Ascending aorta (tissue), 2 donors: ENCODE data around the gene KY. TPM values are rescaled to one million over a fixed set of nuclear protein-coding genes. Genes with fewer than 3 reads are reported as not detected.
A peak's percentile ranks its signal among the peaks of the same experiment; 100 is the strongest.

Source experiments
- DNase-seq, 2 donors: peaks; one replicate each; pipeline ENCODE4 v3.0.0-alpha.2; 2019; ENCODE audit warnings: low spot score in 2 of 2
- H3K27ac ChIP-seq, 2 donors: fragments of 200-600 bp; sonication (generic); one replicate each; pipeline ENCODE4 v1.5.1; 2016 to 2017; ENCODE audit warnings: mild to moderate bottlenecking in 1 of 2
- H3K27me3 ChIP-seq: fragments of 200-600 bp; sonication (generic); one replicate; pipeline ENCODE4 v1.5.1; 2017
- H3K36me3 ChIP-seq, 2 donors: fragments of 200-600 bp; sonication (generic); one replicate each; pipeline ENCODE4 v1.5.1; 2016
- H3K4me1 ChIP-seq, 2 donors: fragments of 200-600 bp; sonication (generic); one replicate each; pipeline ENCODE4 v1.5.1; 2016 to 2017; ENCODE audit warnings: mild to moderate bottlenecking in 1 of 2
- H3K4me3 ChIP-seq, 2 donors: fragments of 200-600 bp; sonication (generic); one replicate each; pipeline ENCODE4 v1.5.1; 2016 to 2017; ENCODE audit warnings: mild to moderate bottlenecking in 1 of 2
- H3K9me3 ChIP-seq, 2 donors: fragments of 200-600 bp; sonication (generic); one replicate each; pipeline ENCODE4 v1.5.1; 2016
- intact Hi-C: fragments of 100-400 bp; cut with DNase I; formaldehyde crosslinking; loops from one replicate; pipeline ENCODE4 v1.15.1; 2023
- total RNA-seq: library from RNA; depleted of rRNA; stranded (reverse); fragments of >200 nt; gene quantifications from one replicate; pipeline ENCODE4 v1.1.0, GENCODE V29; 2016
- TF ChIP-seq, protein P1 (sequence below), 3 experiments: fragments of 200-600 bp in 2 of 3; fragments of 450-650 bp in 1 of 3; sonication (generic) in 2 of 3; IDR thresholded peaks; one replicate each; pipeline ENCODE4 v1.5.1; 2016 to 2019; ENCODE audit warnings: antibody characterized with exemption in 3 of 3, mild to moderate bottlenecking in 1 of 3, moderate library complexity in 1 of 3

The KY gene
- total RNA-seq, 1 donor from 2014 or later, result 0.43 TPM

DNA sequence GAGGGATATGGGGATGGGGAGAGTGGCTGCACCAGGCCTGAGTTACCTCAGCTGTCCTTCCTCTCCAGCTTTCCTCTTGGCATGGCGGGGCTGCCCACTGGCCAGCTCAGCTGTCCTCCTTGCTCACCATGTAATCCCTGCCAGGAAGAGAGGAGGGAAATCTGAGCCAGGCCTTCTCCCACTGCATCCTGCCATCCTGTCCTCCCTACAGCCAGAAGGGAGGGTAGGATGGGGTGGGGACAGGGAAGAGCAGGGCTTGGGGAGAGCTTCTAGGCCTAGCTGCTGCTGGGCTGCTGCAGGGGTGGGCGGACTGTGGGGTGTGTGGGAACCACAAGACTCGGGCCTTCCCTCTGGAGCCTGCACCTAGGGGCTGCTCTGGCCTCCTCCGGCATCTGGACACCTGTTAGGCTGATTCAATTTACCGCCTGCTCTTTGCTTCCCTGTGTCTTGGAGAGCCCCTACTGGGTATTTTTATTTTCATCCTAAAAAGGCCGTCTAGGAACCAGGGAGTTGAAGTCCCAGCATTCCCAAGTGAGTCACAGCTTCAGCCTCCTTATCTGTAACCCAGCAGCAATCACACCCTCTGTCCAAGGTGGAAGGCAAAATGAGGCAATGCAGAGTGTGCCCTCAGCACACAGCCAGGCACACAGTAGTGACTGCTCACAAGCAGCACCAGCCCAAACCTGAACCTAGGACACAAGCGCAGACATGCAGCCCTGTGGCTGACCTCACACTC is 13.1 kb upstream of the KY start:
- intact Hi-C loops, result no loop called here
- Histone ChIP-seq H3K9me3 (no peaks in the 10 kb centered on the region), H3K36me3 (no peaks in the 10 kb centered on the region), H3K4me1 (peaks cover 0 to 10% of the 10 kb centered on the region in 2 donors), H3K27me3 (no peaks in the 10 kb centered on the region), H3K27ac (peak overlapping the region; percentile 54 to 63), H3K4me3 (no peak overlapping the region)
- DNase-seq, result peak in 1 of 2 donors; percentile 59
- TF ChIP-seq, protein P1, sequence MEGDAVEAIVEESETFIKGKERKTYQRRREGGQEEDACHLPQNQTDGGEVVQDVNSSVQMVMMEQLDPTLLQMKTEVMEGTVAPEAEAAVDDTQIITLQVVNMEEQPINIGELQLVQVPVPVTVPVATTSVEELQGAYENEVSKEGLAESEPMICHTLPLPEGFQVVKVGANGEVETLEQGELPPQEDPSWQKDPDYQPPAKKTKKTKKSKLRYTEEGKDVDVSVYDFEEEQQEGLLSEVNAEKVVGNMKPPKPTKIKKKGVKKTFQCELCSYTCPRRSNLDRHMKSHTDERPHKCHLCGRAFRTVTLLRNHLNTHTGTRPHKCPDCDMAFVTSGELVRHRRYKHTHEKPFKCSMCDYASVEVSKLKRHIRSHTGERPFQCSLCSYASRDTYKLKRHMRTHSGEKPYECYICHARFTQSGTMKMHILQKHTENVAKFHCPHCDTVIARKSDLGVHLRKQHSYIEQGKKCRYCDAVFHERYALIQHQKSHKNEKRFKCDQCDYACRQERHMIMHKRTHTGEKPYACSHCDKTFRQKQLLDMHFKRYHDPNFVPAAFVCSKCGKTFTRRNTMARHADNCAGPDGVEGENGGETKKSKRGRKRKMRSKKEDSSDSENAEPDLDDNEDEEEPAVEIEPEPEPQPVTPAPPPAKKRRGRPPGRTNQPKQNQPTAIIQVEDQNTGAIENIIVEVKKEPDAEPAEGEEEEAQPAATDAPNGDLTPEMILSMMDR (IDR thresholded peaks at IDR 0.05), result no peak

DNA sequence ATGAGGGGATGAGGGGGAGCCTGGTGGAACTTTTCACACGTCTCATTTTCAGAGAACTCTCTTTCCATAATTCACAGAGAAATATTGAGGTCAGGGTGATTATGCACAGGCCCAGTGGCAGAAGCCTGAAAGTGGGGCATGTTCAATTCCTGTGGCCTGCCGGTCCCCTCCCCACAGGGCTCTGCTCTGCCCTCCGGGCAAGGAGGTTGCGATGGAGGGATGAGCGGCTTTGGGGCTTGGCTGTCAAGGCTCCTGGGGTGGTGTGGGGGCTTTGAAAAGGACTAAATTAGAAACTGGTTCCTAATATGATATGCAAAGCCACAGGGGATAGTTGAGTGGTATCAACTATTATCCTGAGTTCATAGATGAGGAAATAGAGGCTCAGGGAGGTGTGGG is 9.2 kb upstream of the KY start:
- peaks cover 0 to 10% of the 10 kb centered on the region in 2 donors for H3K4me1 ChIP-seq
- intact Hi-C loops, result no loop called here

DNA sequence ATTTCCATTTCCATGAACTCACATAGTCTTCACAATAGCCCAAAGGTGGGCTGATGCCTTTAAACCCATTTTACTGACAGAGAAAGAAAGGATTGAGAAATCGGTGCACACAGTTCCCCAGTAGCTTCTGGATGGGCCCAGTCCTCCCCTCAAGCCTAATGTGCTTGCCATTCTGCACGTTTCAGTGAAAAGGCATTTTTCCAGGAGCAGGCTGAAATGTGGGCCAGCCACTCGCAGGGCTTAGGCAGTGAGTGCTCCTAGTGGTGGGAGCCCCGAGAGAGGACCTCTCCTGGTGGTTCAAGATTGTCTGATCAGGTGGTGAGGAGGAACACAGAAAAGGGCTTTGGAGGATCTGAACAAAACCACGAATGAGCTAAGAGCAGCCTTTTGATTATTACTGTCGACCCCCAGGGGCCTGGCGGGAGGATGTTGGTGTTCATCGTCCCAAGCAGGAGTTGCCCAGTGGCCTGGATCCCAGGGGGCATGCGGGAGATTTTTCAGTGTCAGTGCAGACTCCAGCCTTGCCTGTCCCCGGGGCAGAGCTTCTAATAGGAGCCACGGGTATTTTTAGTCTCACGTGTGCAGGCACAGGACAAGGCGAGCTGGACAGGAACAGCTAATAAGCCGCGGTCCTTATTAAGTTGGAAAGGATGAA is 8.7 kb upstream of the KY start:
- Histone ChIP-seq H3K9me3 (no peaks in the 10 kb centered on the region), H3K27ac (no peak overlapping the region), H3K4me3 (no peak overlapping the region), H3K27me3 (no peaks in the 10 kb centered on the region), H3K36me3 (no peaks in the 10 kb centered on the region), H3K4me1 (peaks cover 0 to 10% of the 10 kb centered on the region in 2 donors)
- TF ChIP-seq, protein P1 (IDR thresholded peaks at IDR 0.05), result no peak
- DNase-seq, result no peak
- intact Hi-C loops, result no loop called here

More for the DNA sequence above, 9.2 kb upstream of the KY start:
- DNase-seq, result no peak
- no peaks in the 10 kb centered on the region for H3K27me3 ChIP-seq
- no peaks in the 10 kb centered on the region for H3K9me3 ChIP-seq
- no peak overlapping the region for H3K4me3 ChIP-seq
- H3K36me3 ChIP-seq, result no peaks in the 10 kb centered on the region
- H3K27ac ChIP-seq, result no peak overlapping the region
- TF ChIP-seq, protein P1 (IDR thresholded peaks at IDR 0.05), result no peak

DNA sequence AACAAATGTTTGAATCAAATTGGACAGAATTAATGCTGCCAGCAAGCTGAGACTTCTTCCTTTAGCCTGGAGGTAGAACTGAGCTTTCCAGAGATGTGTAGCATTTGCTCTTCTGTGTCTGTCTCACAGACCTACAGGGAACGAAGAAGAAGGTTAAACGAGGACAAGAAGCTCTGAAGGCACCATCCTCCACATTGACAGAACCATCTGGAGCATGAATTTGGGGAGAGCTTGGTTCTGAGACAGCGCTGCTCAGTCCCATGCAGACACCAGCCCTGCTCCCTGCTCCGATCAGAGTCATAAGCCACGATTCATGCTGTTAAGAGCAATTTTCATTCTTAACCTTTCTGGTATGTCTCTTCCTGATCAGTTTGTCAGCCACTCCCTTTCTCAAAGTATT is 7.7 kb upstream of the KY start:
- DNase-seq, result no peak
- Histone ChIP-seq H3K9me3 (no peaks in the 10 kb centered on the region), H3K4me3 (no peak overlapping the region), H3K27ac (no peak overlapping the region), H3K36me3 (no peaks in the 10 kb centered on the region), H3K27me3 (no peaks in the 10 kb centered on the region), H3K4me1 (peaks cover 0 to 2% of the 10 kb centered on the region in 2 donors)
- TF ChIP-seq, protein P1 (IDR thresholded peaks at IDR 0.05), result no peak
- intact Hi-C loops, result no loop called here

DNA sequence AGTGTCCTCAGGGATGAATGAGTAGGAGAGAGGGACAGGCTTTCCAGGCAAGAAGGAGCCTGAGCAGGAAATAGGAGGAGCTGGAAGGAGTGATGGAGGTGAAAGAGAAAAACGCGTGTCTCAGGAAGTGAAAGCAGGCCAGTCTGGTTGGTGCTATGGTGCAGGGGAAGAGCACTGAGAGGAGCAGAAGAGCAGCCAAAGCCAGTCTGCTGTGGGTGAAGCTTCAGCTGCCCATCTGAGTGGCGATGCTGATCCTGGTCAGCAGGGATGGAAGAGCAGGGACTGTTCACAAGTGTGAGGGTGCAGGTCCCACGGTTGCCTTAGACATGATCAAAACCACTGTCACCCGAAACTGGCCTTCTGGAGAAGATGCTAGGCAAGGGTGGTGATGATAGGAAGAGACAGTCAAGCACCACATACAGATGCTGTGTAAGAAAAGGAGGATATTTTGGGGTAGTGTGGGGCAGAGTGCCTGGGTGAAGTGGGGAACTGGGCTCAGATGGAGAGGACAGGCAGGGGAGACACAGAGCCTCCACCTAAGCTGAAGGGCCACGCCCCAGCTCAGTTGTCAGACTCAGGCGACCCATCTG is 5.5 kb upstream of the KY start:
- Histone ChIP-seq H3K36me3 (no peaks in the 10 kb centered on the region), H3K4me3 (no peak overlapping the region), H3K27ac (no peak overlapping the region), H3K27me3 (no peaks in the 10 kb centered on the region), H3K9me3 (no peaks in the 10 kb centered on the region), H3K4me1 (peaks cover 4 to 12% of the 10 kb centered on the region in 2 donors)
- no peak for DNase-seq
- intact Hi-C loops, result no loop called here
- TF ChIP-seq, protein P1 (IDR thresholded peaks at IDR 0.05), result no peak
